Ovary (tissue), 3 donors: ENCODE results near the gene FNDC3A.

Experiments used
- EP300 ChIP-seq: sonication (generic); formaldehyde crosslinking; IDR thresholded peaks from one replicate; pipeline ENCODE4 v1.6.1; 2017; ENCODE audit warnings: antibody characterized with exemption
- POLR2A ChIP-seq: fragments of 450-650 bp; IDR thresholded peaks from one replicate; pipeline ENCODE4 v1.6.1; 2017; ENCODE audit warnings: antibody characterized with exemption, mild to moderate bottlenecking, moderate library complexity
- TF ChIP-seq, protein P1 (sequence below), 3 donors: fragments of 450-650 bp in 2 of 3; fragments of 200-600 bp in 1 of 3; IDR thresholded peaks; one replicate each; pipeline versions ENCODE4 v1.5.1 to v1.8.0; 2016 to 2022; ENCODE audit warnings: antibody characterized with exemption in 3 of 3, mild to moderate bottlenecking in 1 of 3
- donor health status: DM: no; HTN: no; CAD: no.

DNA sequence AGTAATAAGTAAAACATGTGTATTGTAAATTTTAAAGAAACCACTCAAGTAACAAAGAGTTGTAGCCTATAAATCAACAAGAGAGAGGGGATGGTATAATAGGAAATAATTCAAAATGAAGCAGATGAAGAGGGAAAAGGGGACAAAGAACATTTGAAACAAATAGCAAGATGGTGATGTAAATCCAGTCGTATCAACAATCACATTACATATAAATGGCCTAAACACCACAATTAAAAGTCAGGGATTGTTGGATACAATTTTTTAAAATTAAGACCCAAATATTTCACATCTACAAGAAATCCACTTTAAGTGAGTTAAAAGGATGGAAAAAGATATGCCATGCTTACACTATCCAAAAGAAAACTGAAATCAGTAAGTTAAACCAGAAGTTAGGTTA is 15.2 kb downstream of the FNDC3A start:
- TF ChIP-seq, protein P1, sequence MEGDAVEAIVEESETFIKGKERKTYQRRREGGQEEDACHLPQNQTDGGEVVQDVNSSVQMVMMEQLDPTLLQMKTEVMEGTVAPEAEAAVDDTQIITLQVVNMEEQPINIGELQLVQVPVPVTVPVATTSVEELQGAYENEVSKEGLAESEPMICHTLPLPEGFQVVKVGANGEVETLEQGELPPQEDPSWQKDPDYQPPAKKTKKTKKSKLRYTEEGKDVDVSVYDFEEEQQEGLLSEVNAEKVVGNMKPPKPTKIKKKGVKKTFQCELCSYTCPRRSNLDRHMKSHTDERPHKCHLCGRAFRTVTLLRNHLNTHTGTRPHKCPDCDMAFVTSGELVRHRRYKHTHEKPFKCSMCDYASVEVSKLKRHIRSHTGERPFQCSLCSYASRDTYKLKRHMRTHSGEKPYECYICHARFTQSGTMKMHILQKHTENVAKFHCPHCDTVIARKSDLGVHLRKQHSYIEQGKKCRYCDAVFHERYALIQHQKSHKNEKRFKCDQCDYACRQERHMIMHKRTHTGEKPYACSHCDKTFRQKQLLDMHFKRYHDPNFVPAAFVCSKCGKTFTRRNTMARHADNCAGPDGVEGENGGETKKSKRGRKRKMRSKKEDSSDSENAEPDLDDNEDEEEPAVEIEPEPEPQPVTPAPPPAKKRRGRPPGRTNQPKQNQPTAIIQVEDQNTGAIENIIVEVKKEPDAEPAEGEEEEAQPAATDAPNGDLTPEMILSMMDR (IDR thresholded peaks at IDR 0.05): no peak
- TF ChIP-seq POLR2A: no peak
- no peak for TF ChIP-seq EP300
